ENCODE data around the gene EPHA6.

DNA sequence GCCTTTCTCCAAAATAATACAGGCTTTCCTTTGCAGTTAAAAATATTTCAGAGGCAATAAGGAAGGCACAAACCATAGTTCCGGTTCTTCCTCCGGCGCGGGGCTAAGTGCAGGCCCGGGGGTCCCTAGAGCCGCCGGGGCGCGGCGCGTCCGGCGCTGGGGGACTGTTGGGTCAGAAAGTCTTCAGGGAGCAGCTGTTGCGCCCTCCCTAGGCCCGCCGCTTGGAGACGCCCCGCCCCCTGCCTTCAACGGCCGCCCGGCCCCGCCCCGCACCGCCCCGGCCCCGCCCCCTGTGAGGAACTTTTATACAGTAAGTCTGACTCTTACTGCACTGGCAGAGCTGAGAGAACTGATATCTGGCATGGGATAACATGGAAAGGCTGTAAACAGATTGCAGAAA is 667.0 kb downstream of the EPHA6 start:
- TF ChIP-seq POLR2A (IDR thresholded peaks at IDR 0.05; ENCODE audit: low read length) (no peak), GATA1 (IDR thresholded peaks at IDR 0.05; ENCODE audit: low read depth, low read length) (no peak)

Data from erythroblast (primary cell).